Measurements from ENCODE around the gene ORMDL2. TPM values are rescaled to one million over a fixed set of nuclear protein-coding genes. Genes with fewer than 3 reads are reported as not detected.
"Not testable (repeated sequence)": the region's sequence is repeated elsewhere in the genome, so short reads cannot be mapped to it uniquely, and the experiment has no call there.

The ORMDL2 gene
- total and polyA plus RNA-seq, 4 donors: 23.6 to 37.4 (median 33.6) TPM

- peaks cover 0 to 2% of the 10 kb centered on the region in 2 donors for H3K4me1 ChIP-seq (ENCODE audit: control insufficient read depth in 1 of 2, insufficient read depth in 2 of 2, low read length in 2 of 2)
- intact Hi-C loops (cut with DNase I): no loop called here
- no peak for ATAC-seq (ENCODE audit: low FRiP score)
- no peak overlapping the region for H3K4me3 ChIP-seq (ENCODE audit: low read length in 2 of 2)
- 73 to 76% methylated on average over 3 of the region's 3 CpGs for WGBS, 2 donors
- peak in 1 of 2 donors; percentile 19 for DNase-seq
- peak overlapping the region in 1 of 2 donors; percentile 50 for H3K27ac ChIP-seq (ENCODE audit: low read depth in 1 of 2, low read length in 2 of 2)
- no peaks in the 10 kb centered on the region for H3K36me3 ChIP-seq (ENCODE audit: control insufficient read depth in 1 of 2, insufficient read depth in 2 of 2, low read length in 1 of 2)
- no peaks in the 10 kb centered on the region for H3K9me3 ChIP-seq (ENCODE audit: control insufficient read depth, low read length)
- no peaks in the 10 kb centered on the region for H3K27me3 ChIP-seq (ENCODE audit: control insufficient read depth in 1 of 2, insufficient read depth in 2 of 2, low read length in 1 of 2)
Measured at GRCh38 chr12:55850893-55851292, 33.1 kb downstream of the ORMDL2 start.

- DNase-seq: no peak
- H3K4me3 ChIP-seq (ENCODE audit: low read length in 2 of 2): no peak overlapping the region
- H3K27me3 ChIP-seq (ENCODE audit: control insufficient read depth in 1 of 2, insufficient read depth in 2 of 2, low read length in 1 of 2): no peaks in the 10 kb centered on the region
- H3K4me1 ChIP-seq (ENCODE audit: control insufficient read depth in 1 of 2, insufficient read depth in 2 of 2, low read length in 2 of 2): peaks cover 0 to 2% of the 10 kb centered on the region in 2 donors
- no peak for ATAC-seq (ENCODE audit: low FRiP score)
- no peaks in the 10 kb centered on the region for H3K9me3 ChIP-seq (ENCODE audit: control insufficient read depth, low read length)
- WGBS, 2 donors: 54 to 64% methylated on average over 1 of the region's 1 CpG
- no peak overlapping the region for H3K27ac ChIP-seq (ENCODE audit: low read depth in 1 of 2, low read length in 2 of 2)
- intact Hi-C loops (cut with DNase I): no loop called here
- H3K36me3 ChIP-seq (ENCODE audit: control insufficient read depth in 1 of 2, insufficient read depth in 2 of 2, low read length in 1 of 2): no peaks in the 10 kb centered on the region
Measured at GRCh38 chr12:55852740-55853139, 34.9 kb downstream of the ORMDL2 start.

GRCh38 chr12:55861396-55861795 lies 43.6 kb downstream of the ORMDL2 start:
- WGBS, 2 donors: 93 to 95% methylated on average over 8 of the region's 8 CpGs
- Histone ChIP-seq H3K27ac (ENCODE audit: low read depth in 1 of 2, low read length in 2 of 2) (no peak overlapping the region), H3K9me3 (ENCODE audit: control insufficient read depth, low read length) (no peaks in the 10 kb centered on the region), H3K4me1 (ENCODE audit: control insufficient read depth in 1 of 2, insufficient read depth in 2 of 2, low read length in 2 of 2) (no peaks in the 10 kb centered on the region), H3K27me3 (ENCODE audit: control insufficient read depth in 1 of 2, insufficient read depth in 2 of 2, low read length in 1 of 2) (no peaks in the 10 kb centered on the region), H3K36me3 (ENCODE audit: control insufficient read depth in 1 of 2, insufficient read depth in 2 of 2, low read length in 1 of 2) (no peaks in the 10 kb centered on the region), H3K4me3 (ENCODE audit: low read length in 2 of 2) (no peak overlapping the region)
- ATAC-seq (ENCODE audit: low FRiP score) (no peak), DNase-seq (peak in 1 of 2 donors; percentile 19)
- intact Hi-C loops (cut with DNase I): no loop called here

GRCh38 chr12:55861871-55862270 lies 44.0 kb downstream of the ORMDL2 start:
- DNase-seq: no peak
- H3K9me3 ChIP-seq (ENCODE audit: control insufficient read depth, low read length): no peaks in the 10 kb centered on the region

GRCh38 chr12:55862286-55862685 lies 44.4 kb downstream of the ORMDL2 start:
- Histone ChIP-seq H3K4me1 (ENCODE audit: control insufficient read depth in 1 of 2, insufficient read depth in 2 of 2, low read length in 2 of 2) (no peaks in the 10 kb centered on the region), H3K9me3 (ENCODE audit: control insufficient read depth, low read length) (no peaks in the 10 kb centered on the region), H3K36me3 (ENCODE audit: control insufficient read depth in 1 of 2, insufficient read depth in 2 of 2, low read length in 1 of 2) (no peaks in the 10 kb centered on the region), H3K4me3 (ENCODE audit: low read length in 2 of 2) (no peak overlapping the region), H3K27ac (ENCODE audit: low read depth in 1 of 2, low read length in 2 of 2) (no peak overlapping the region), H3K27me3 (ENCODE audit: control insufficient read depth in 1 of 2, insufficient read depth in 2 of 2, low read length in 1 of 2) (no peaks in the 10 kb centered on the region)
- ATAC-seq (ENCODE audit: low FRiP score) (no peak), DNase-seq (no peak)
- intact Hi-C loops (cut with DNase I): no loop called here

More at GRCh38 chr12:55861871-55862270, 44.0 kb downstream of the ORMDL2 start:
- no peaks in the 10 kb centered on the region for H3K27me3 ChIP-seq (ENCODE audit: control insufficient read depth in 1 of 2, insufficient read depth in 2 of 2, low read length in 1 of 2)
- intact Hi-C loops (cut with DNase I): no loop called here
- no peak for ATAC-seq (ENCODE audit: low FRiP score)
- WGBS, 2 donors: 50 to 51% methylated on average over 3 of the region's 3 CpGs
- no peak overlapping the region for H3K27ac ChIP-seq (ENCODE audit: low read depth in 1 of 2, low read length in 2 of 2)
- no peaks in the 10 kb centered on the region for H3K36me3 ChIP-seq (ENCODE audit: control insufficient read depth in 1 of 2, insufficient read depth in 2 of 2, low read length in 1 of 2)
- no peak overlapping the region for H3K4me3 ChIP-seq (ENCODE audit: low read length in 2 of 2)
- no peaks in the 10 kb centered on the region for H3K4me1 ChIP-seq (ENCODE audit: control insufficient read depth in 1 of 2, insufficient read depth in 2 of 2, low read length in 2 of 2)

- ATAC-seq (ENCODE audit: low FRiP score); H3K4me3 ChIP-seq (ENCODE audit: low read length in 2 of 2); DNase-seq; H3K36me3 ChIP-seq (ENCODE audit: control insufficient read depth in 1 of 2, insufficient read depth in 2 of 2, low read length in 1 of 2); H3K27me3 ChIP-seq (ENCODE audit: control insufficient read depth in 1 of 2, insufficient read depth in 2 of 2, low read length in 1 of 2); H3K9me3 ChIP-seq (ENCODE audit: control insufficient read depth, low read length); H3K4me1 ChIP-seq (ENCODE audit: control insufficient read depth in 1 of 2, insufficient read depth in 2 of 2, low read length in 2 of 2); intact Hi-C loops (cut with DNase I); H3K27ac ChIP-seq (ENCODE audit: low read depth in 1 of 2, low read length in 2 of 2): not testable (repeated sequence)
- 93 to 97% methylated on average over 13 of the region's 13 CpGs for WGBS, 2 donors
Measured at GRCh38 chr12:55862931-55863330, 45.1 kb downstream of the ORMDL2 start.

- H3K27ac ChIP-seq (ENCODE audit: low read depth in 1 of 2, low read length in 2 of 2): no peak overlapping the region
- no peak for DNase-seq
- H3K4me1 ChIP-seq (ENCODE audit: control insufficient read depth in 1 of 2, insufficient read depth in 2 of 2, low read length in 2 of 2): no peaks in the 10 kb centered on the region
- 87 to 92% methylated on average over 2 of the region's 2 CpGs for WGBS, 2 donors
- no peaks in the 10 kb centered on the region for H3K36me3 ChIP-seq (ENCODE audit: control insufficient read depth in 1 of 2, insufficient read depth in 2 of 2, low read length in 1 of 2)
- no peaks in the 10 kb centered on the region for H3K9me3 ChIP-seq (ENCODE audit: control insufficient read depth, low read length)
- no peak overlapping the region for H3K4me3 ChIP-seq (ENCODE audit: low read length in 2 of 2)
- no peak for ATAC-seq (ENCODE audit: low FRiP score)
- H3K27me3 ChIP-seq (ENCODE audit: control insufficient read depth in 1 of 2, insufficient read depth in 2 of 2, low read length in 1 of 2): no peaks in the 10 kb centered on the region
- intact Hi-C loops (cut with DNase I): no loop called here
Measured at GRCh38 chr12:55865327-55865726, 47.5 kb downstream of the ORMDL2 start.

GRCh38 chr12:55866454-55867004 lies 48.7 kb downstream of the ORMDL2 start:
- H3K27ac ChIP-seq (ENCODE audit: low read depth in 1 of 2, low read length in 2 of 2); ATAC-seq (ENCODE audit: low FRiP score); H3K9me3 ChIP-seq (ENCODE audit: control insufficient read depth, low read length); H3K27me3 ChIP-seq (ENCODE audit: control insufficient read depth in 1 of 2, insufficient read depth in 2 of 2, low read length in 1 of 2); H3K36me3 ChIP-seq (ENCODE audit: control insufficient read depth in 1 of 2, insufficient read depth in 2 of 2, low read length in 1 of 2); intact Hi-C loops (cut with DNase I); DNase-seq; H3K4me3 ChIP-seq (ENCODE audit: low read length in 2 of 2); H3K4me1 ChIP-seq (ENCODE audit: control insufficient read depth in 1 of 2, insufficient read depth in 2 of 2, low read length in 2 of 2): not testable (repeated sequence)
- WGBS, 2 donors: 98% methylated on average over 3 of the region's 3 CpGs

Data from aorta (tissue), 5 donors.